Measurements from ENCODE around the gene SSU72.

DNA sequence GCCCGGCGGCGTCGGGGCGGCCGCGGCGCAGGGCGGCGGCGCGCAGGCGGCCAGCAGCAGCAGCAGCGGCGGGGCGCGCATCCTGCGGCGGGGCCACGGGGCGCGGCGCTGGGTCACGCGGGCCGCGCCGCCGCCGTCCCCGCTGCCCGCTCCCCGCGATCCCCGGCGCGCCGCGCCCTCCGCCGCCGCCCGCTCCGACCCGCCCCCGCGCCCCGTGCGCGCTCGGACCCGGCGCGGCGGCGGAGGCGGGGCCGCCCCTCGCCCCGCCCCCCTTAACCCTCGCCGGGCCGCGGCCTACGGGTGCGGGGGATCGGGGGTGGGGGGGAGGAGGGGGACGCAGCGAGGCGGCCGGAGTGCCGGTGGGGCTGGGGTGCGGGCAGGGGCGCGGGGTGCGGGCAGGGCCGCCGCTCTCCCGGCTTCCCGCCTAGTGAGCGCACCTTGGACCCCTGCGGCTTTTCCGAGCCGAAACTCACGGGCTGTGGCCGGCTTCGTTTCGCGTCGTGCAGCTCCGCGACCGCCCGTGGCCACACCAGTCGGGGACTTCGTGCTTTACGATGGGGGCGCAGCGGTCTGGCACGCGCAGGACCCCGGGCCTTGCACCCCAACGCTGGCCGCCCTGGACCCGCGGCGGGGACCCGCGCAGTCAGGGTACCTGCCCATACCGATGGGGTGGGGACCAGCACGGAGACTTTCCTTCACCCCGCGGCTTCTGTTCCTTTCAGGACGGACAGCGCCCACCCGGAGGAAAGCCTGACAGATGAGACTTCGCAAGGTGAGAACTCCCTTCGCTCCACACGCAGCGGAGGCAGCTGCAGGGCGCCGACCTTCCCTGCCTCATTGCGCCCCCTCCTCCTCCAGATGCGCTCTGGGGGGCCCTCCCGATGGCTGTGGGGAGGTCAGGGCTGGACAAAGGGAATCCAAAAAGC lies 25.5 kb upstream of the SSU72 start, which contains the start of gene FNDC10:
- TF ChIP-seq POLR2A (IDR thresholded peaks at IDR 0.05; ENCODE audit: low read depth, low read length), result no peak
- TF ChIP-seq POLR2AphosphoS5 (IDR thresholded peaks at IDR 0.05; ENCODE audit: low read depth, low read length), result no peak

All from GM12892 (cell line).